Measurements from ENCODE around the gene ERG.
A peak's percentile ranks its signal among the peaks of the same experiment; 100 is the strongest.

ERG gene

GRCh38 chr21:38511662-38512243, 13.5 kb upstream of the ERG start:
- no peak for FAIRE-seq
- TF ChIP-seq CTCF (IDR thresholded peaks at IDR 0.05; ENCODE audit: insufficient read depth, missing control alignments) = no peak
- DNase-seq (ENCODE audit: insufficient read length, low spot score) = no peak

- TF ChIP-seq CTCF (IDR thresholded peaks at IDR 0.05; ENCODE audit: insufficient read depth, missing control alignments) = no peak
- DNase-seq (ENCODE audit: insufficient read length, low spot score) (no peak), FAIRE-seq (no peak)
Measured at GRCh38 chr21:38511198-38511597, 12.9 kb upstream of the ERG start.

- TF ChIP-seq CTCF (IDR thresholded peaks at IDR 0.05; ENCODE audit: insufficient read depth, missing control alignments) = no peak
- DNase-seq (ENCODE audit: insufficient read length, low spot score) (no peak), FAIRE-seq (no peak)
Measured at GRCh38 chr21:38507374-38507942, 9.2 kb upstream of the ERG start.

- FAIRE-seq = no peak
- no peak for DNase-seq (ENCODE audit: insufficient read length, low spot score)
- no peak for TF ChIP-seq CTCF (IDR thresholded peaks at IDR 0.05; ENCODE audit: insufficient read depth, missing control alignments)
Measured at GRCh38 chr21:38506661-38507281, 8.5 kb upstream of the ERG start.

GRCh38 chr21:38505654-38506523, 7.6 kb upstream of the ERG start:
- TF ChIP-seq CTCF (IDR thresholded peaks at IDR 0.05; ENCODE audit: insufficient read depth, missing control alignments) = peak; percentile 74
- DNase-seq (ENCODE audit: insufficient read length, low spot score) = no peak

GRCh38 chr21:38504066-38504465, 5.8 kb upstream of the ERG start:
- TF ChIP-seq CTCF (IDR thresholded peaks at IDR 0.05; ENCODE audit: insufficient read depth, missing control alignments) = no peak
- FAIRE-seq (no peak), DNase-seq (ENCODE audit: insufficient read length, low spot score) (no peak)

More at GRCh38 chr21:38505654-38506523, 7.6 kb upstream of the ERG start:
- FAIRE-seq = no peak

Measured in D721Med (cell line).